Skeletal muscle satellite cell (primary cell): ENCODE measurements around the gene INSM1. TPM values are rescaled to one million over a fixed set of nuclear protein-coding genes. Genes with fewer than 3 reads are reported as not detected.

Experiments used
- H3K27me3 ChIP-seq: 2 replicates; pipeline ENCODE4 v1.7.0; 2013; ENCODE audit warnings: low read length; ENCODE audit not compliant: control insufficient read depth, insufficient read depth
- H3K36me3 ChIP-seq: 2 replicates; pipeline ENCODE4 v1.7.0; 2013; ENCODE audit warnings: mild to moderate bottlenecking, control low read depth, low read length; ENCODE audit not compliant: insufficient read depth
- H3K4me1 ChIP-seq: 2 replicates; pipeline ENCODE4 v1.7.0; 2013; ENCODE audit warnings: low read length; ENCODE audit not compliant: control insufficient read depth, insufficient read depth
- H3K4me2 ChIP-seq: 2 replicates; pipeline ENCODE4 v1.7.0; 2013; ENCODE audit warnings: mild to moderate bottlenecking, low read length
- H3K4me3 ChIP-seq: 2 replicates; pipeline ENCODE4 v1.7.0; 2013; ENCODE audit warnings: low read length
- H3K9ac ChIP-seq: 2 replicates; pipeline ENCODE4 v1.7.0; 2013; ENCODE audit warnings: mild to moderate bottlenecking, low read depth, low read length, moderate library complexity
- H3K9me3 ChIP-seq: replicated peaks from 2 replicates; pipeline ENCODE4 v1.7.0; 2013; ENCODE audit warnings: mild to moderate bottlenecking, control low read depth, low read length
- total RNA-seq: library from RNA; depleted of rRNA; stranded (reverse); fragments of >200 nt; gene quantifications from 2 replicates; pipeline ENCODE4 v1.2.3, GENCODE V29; 2012; rRNA removed

Gene INSM1
- not detected in 2 replicates for total RNA-seq

DNA sequence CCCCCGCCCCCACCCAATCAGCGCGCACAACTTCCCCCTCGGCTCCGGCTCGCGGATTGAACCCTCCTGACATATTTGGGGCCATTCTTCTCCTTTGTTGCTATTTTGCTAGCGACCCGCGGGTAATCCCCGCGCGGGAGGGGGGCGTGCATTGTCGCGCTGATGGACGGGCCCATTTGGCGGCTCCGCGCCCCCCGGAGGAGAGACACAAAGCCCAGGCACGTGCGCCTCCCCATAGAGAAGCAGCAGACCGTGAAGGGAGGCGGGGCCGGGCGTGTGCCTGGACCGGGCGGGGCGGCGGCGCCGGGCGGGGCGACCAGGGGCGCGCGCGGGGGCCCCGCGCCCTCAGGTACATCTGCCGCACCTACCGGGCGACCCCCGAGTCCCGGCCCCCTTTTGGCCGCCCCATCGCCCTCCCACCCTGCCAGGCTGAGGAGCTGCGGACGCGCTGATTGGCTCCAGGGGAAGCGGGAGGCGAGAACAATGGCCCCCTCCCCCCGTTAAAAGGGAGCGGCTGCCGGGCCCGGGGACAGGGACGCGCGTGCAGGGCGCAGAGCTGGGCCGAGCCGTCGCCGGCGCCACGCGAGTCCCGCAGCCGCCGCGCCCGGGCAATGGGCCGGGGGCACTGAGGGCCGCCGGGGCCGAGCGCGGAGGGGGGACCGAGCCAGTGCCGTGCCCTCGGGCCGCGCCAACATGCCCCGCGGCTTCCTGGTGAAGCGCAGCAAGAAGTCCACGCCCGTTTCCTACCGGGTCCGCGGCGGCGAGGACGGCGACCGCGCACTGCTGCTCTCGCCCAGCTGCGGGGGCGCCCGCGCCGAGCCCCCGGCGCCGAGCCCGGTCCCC, at the start of gene INSM1:
Gene INSM1 (plus strand): TSS at position 530 of the 843 bp plus-strand sequence. CDS start 164 bp downstream, at position 694.
- Histone ChIP-seq H3K27me3 (peaks cover 80% of the 10 kb centered on the region), H3K4me3 (no peak within 1 kb of the TSS), H3K9ac (no peak within 1 kb of the TSS), H3K4me2 (peak within 1 kb of the TSS; percentile 71), H3K9me3 (no peaks in the 10 kb centered on the region), H3K36me3 (no peaks in the 10 kb centered on the region), H3K4me1 (peaks cover 4% of the 10 kb centered on the region)

DNA sequence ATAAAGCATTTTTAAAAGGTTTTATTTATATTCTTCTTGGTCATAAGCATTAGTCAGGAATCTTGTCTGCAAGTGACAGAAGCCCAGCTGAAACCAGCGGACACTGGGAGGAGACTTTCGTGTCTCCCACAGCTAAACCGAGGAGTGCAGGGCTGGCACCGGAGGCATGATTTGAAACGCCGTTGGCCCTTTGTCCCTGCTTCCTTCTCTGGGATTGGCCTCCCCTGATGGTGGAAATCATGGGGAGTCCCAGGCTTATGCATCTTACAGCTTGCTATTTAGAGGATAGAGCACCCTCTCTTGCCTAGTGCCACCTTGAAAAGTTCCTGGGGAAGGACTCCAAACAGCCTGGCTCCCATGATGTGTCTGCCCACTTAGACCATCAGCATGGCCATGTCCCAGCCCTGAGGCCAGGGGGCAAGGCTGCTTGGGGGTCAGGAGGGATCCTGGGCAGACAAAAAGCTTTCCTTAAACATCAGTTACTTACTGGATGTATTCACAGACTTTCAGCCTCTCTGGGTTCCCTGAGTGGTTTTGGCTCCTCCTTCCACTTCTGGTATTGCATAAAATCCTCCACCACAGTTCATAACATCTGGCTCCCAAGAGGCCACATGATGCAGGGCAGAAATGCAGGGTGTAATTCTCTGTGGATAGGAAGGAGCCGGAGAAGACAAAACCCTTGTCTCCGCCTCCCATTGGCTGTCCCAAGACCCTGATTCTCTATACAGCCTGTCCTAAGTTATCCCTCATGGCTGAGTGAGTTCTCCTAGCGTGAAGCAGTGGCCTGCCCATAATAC, 49.3 kb upstream of the INSM1 start:
- Histone ChIP-seq H3K27me3 (no peaks in the 10 kb centered on the region), H3K4me2 (no peak overlapping the region), H3K36me3 (no peaks in the 10 kb centered on the region), H3K9ac (no peak overlapping the region), H3K4me3 (no peak overlapping the region), H3K4me1 (no peaks in the 10 kb centered on the region), H3K9me3 (no peaks in the 10 kb centered on the region)

DNA sequence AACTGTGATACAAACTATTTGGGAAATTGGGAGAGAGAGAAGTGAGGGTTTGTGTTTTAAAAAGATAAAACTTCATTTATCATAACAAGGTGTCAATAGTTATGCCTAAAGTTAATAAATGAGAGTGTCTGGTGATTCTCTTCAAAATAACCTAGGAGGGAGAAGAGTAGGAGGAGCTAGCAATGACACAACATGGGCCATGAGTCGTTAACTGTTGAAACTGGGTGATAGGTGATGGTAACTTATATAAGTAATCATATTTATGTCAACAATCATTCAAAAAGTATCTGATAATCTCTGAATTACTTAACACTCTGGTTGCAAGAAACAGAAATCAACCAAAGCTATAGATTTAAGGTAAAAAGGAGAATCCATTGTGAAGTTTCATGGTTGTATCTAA, 46.8 kb upstream of the INSM1 start:
- Histone ChIP-seq H3K4me2 (no peak overlapping the region), H3K9ac (no peak overlapping the region), H3K36me3 (no peaks in the 10 kb centered on the region), H3K9me3 (no peaks in the 10 kb centered on the region), H3K4me1 (no peaks in the 10 kb centered on the region), H3K27me3 (no peaks in the 10 kb centered on the region), H3K4me3 (no peak overlapping the region)

- Histone ChIP-seq H3K9ac (no peak overlapping the region), H3K9me3 (no peaks in the 10 kb centered on the region), H3K4me1 (no peaks in the 10 kb centered on the region), H3K27me3 (no peaks in the 10 kb centered on the region), H3K36me3 (no peaks in the 10 kb centered on the region), H3K4me2 (no peak overlapping the region), H3K4me3 (no peak overlapping the region)
Observed at GRCh38 chr20:20321917-20322316, 46.0 kb upstream of the INSM1 start.

- Histone ChIP-seq H3K9me3 (no peaks in the 10 kb centered on the region), H3K4me3 (no peak overlapping the region), H3K9ac (no peak overlapping the region), H3K4me1 (no peaks in the 10 kb centered on the region), H3K27me3 (no peaks in the 10 kb centered on the region), H3K4me2 (no peak overlapping the region), H3K36me3 (no peaks in the 10 kb centered on the region)
Observed at GRCh38 chr20:20322912-20323311, 45.0 kb upstream of the INSM1 start.

GRCh38 chr20:20327746-20328145, 40.2 kb upstream of the INSM1 start:
- Histone ChIP-seq H3K36me3 (no peaks in the 10 kb centered on the region), H3K4me2 (no peak overlapping the region), H3K27me3 (no peaks in the 10 kb centered on the region)

DNA sequence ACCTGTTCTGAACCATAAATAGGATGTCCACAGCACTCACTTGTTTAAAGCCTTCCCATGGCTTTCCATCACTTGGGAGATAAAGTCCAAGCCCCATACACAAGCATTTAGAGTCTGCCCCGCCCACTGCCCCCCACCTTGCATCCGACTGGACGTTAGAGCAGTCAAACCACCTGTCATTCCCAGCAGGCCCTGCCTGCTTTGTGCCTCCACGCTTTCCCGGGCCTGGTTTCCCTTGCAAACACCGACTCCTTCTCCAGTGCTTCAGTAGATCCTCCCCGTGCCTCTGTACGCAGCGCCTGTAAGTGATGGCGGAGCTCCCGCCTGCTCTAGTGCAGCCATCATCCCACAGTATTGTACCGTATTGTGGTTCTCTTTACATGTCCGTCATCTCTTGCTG, 38.3 kb upstream of the INSM1 start:
- Histone ChIP-seq H3K4me2 (no peak overlapping the region), H3K9me3 (no peaks in the 10 kb centered on the region), H3K4me1 (no peaks in the 10 kb centered on the region), H3K4me3 (no peak overlapping the region), H3K27me3 (no peaks in the 10 kb centered on the region), H3K36me3 (no peaks in the 10 kb centered on the region), H3K9ac (no peak overlapping the region)

More at GRCh38 chr20:20327746-20328145, 40.2 kb upstream of the INSM1 start:
- no peak overlapping the region for H3K9ac ChIP-seq
- H3K4me3 ChIP-seq, result no peak overlapping the region
- no peaks in the 10 kb centered on the region for H3K9me3 ChIP-seq
- H3K4me1 ChIP-seq, result no peaks in the 10 kb centered on the region

- Histone ChIP-seq H3K4me3 (no peak overlapping the region), H3K36me3 (no peaks in the 10 kb centered on the region), H3K9ac (no peak overlapping the region), H3K4me1 (no peaks in the 10 kb centered on the region), H3K27me3 (no peaks in the 10 kb centered on the region), H3K4me2 (no peak overlapping the region), H3K9me3 (no peaks in the 10 kb centered on the region)
Observed at GRCh38 chr20:20331156-20331555, 36.7 kb upstream of the INSM1 start.

DNA sequence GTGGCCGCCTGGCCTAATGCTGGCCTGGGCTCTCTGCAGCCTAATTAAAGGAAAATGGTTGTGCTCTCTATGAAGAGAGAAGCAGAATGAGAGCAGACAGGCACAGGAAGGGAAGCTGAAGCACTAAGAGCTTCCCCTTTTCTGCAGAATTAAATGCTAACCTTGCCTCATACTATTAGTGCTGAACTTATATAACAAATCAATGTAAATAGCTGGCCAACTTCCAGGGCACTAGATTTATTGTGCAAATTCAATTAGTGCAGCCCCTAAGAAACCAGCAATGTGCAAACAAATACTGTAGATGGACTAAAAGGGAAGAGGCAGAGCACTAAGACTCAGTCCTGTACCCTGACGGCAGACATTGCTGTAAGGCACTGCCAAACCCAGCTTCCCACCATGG, 36.1 kb upstream of the INSM1 start:
- Histone ChIP-seq H3K27me3 (no peaks in the 10 kb centered on the region), H3K4me1 (no peaks in the 10 kb centered on the region), H3K9me3 (no peaks in the 10 kb centered on the region), H3K4me2 (no peak overlapping the region), H3K9ac (no peak overlapping the region), H3K4me3 (no peak overlapping the region), H3K36me3 (no peaks in the 10 kb centered on the region)

- no peaks in the 10 kb centered on the region for H3K36me3 ChIP-seq
- H3K4me3 ChIP-seq, result no peak overlapping the region
- H3K4me1 ChIP-seq, result no peaks in the 10 kb centered on the region
- no peak overlapping the region for H3K4me2 ChIP-seq
- no peaks in the 10 kb centered on the region for H3K27me3 ChIP-seq
- no peak overlapping the region for H3K9ac ChIP-seq
- no peaks in the 10 kb centered on the region for H3K9me3 ChIP-seq
Observed at GRCh38 chr20:20333866-20334265, 34.0 kb upstream of the INSM1 start.

DNA sequence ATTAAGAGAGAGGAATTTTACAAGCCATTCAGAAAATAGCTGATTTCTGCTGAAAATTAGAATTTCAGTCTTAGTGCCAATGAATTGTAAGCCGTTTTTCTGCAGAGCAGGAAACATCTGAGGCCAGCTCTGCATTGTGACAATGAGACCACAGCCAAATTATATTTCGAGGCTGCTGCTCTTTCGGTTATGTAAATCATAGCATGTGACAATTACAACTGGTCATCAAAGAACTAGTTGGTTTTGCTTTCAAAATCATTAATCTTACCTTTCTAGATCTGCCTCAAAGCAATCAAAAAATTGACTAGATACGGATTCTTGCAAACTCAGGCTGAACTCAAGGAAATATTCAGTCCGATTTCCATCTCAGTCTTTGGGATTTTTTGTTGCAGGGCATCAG, 33.4 kb upstream of the INSM1 start:
- H3K4me1 ChIP-seq, result no peaks in the 10 kb centered on the region
- H3K27me3 ChIP-seq, result no peaks in the 10 kb centered on the region
- H3K9me3 ChIP-seq, result no peaks in the 10 kb centered on the region
- H3K9ac ChIP-seq, result no peak overlapping the region
- no peak overlapping the region for H3K4me2 ChIP-seq
- no peak overlapping the region for H3K4me3 ChIP-seq
- no peaks in the 10 kb centered on the region for H3K36me3 ChIP-seq
